Tongue (tissue), 2 donors: ENCODE data around the gene PAQR5. TPM values are rescaled to one million over a fixed set of nuclear protein-coding genes. Genes with fewer than 3 reads are reported as not detected.
"Not testable (repeated sequence)": the region's sequence is repeated elsewhere in the genome, so short reads cannot be mapped to it uniquely, and the experiment has no call there.

Source experiments
- DNase-seq: peaks from one replicate; pipeline ENCODE4 v3.0.0-alpha.2; 2015
- total RNA-seq: library from RNA; depleted of rRNA; stranded (reverse); fragments of >200 nt; gene quantifications from one replicate; pipeline ENCODE4 v1.2.3, GENCODE V29; 2014

The PAQR5 gene
- total RNA-seq, 1 donor from 2014 or later: 0.92 TPM

GRCh38 chr15:69293741-69294615, 4.7 kb upstream of the PAQR5 start:
- DNase-seq: no peak

- DNase-seq: no peak
Observed at GRCh38 chr15:69296606-69297005, 2.1 kb upstream of the PAQR5 start.

GRCh38 chr15:69297642-69298353, 914 bp upstream of the PAQR5 start:
- no peak for DNase-seq

GRCh38 chr15:69298354-69298696, 387 bp upstream of the PAQR5 start:
- no peak for DNase-seq

- DNase-seq: no peak
Observed at GRCh38 chr15:69299451-69299886, 757 bp downstream of the PAQR5 start.

GRCh38 chr15:69299943-69300588, 1.4 kb downstream of the PAQR5 start:
- DNase-seq: no peak

GRCh38 chr15:69301101-69301500, 2.4 kb downstream of the PAQR5 start:
- not testable (repeated sequence) for DNase-seq

GRCh38 chr15:69302087-69302486, 3.4 kb downstream of the PAQR5 start:
- not testable (repeated sequence) for DNase-seq

GRCh38 chr15:69302929-69303328, 4.2 kb downstream of the PAQR5 start:
- DNase-seq: no peak

GRCh38 chr15:69303337-69304181, 4.8 kb downstream of the PAQR5 start:
- DNase-seq: no peak

- no peak for DNase-seq
Observed at GRCh38 chr15:69304182-69304545, 5.5 kb downstream of the PAQR5 start.

- DNase-seq: no peak
Observed at GRCh38 chr15:69305204-69305931, 6.7 kb downstream of the PAQR5 start.

GRCh38 chr15:69305933-69306568, 7.3 kb downstream of the PAQR5 start:
- no peak for DNase-seq

GRCh38 chr15:69307939-69308338, 9.2 kb downstream of the PAQR5 start:
- DNase-seq: no peak

- no peak for DNase-seq
Observed at GRCh38 chr15:69308949-69309348, 10.2 kb downstream of the PAQR5 start.

- no peak for DNase-seq
Observed at GRCh38 chr15:69311319-69311721, 12.6 kb downstream of the PAQR5 start.

- no peak for DNase-seq
Observed at GRCh38 chr15:69313432-69314000, 14.8 kb downstream of the PAQR5 start.

- DNase-seq: no peak
Observed at GRCh38 chr15:69314131-69314530, 15.4 kb downstream of the PAQR5 start.

- DNase-seq: no peak
Observed at GRCh38 chr15:69314736-69315135, 16.0 kb downstream of the PAQR5 start.

- no peak for DNase-seq
Observed at GRCh38 chr15:69315402-69316110, 16.8 kb downstream of the PAQR5 start.
